ENCODE data around the gene TMEM33. TPM values are rescaled to one million over a fixed set of nuclear protein-coding genes. Genes with fewer than 3 reads are reported as not detected.

The TMEM33 gene
- total RNA-seq, 1 experiment from 2014 or later = 81.4 TPM

- TF ChIP-seq MYBL2 (CRISPR knock-in tag; IDR thresholded peaks at IDR 0.05) (no peak), PRRX2 (CRISPR knock-in tag; IDR thresholded peaks at IDR 0.05) (no peak)
- TF ChIP-seq, protein P1, sequence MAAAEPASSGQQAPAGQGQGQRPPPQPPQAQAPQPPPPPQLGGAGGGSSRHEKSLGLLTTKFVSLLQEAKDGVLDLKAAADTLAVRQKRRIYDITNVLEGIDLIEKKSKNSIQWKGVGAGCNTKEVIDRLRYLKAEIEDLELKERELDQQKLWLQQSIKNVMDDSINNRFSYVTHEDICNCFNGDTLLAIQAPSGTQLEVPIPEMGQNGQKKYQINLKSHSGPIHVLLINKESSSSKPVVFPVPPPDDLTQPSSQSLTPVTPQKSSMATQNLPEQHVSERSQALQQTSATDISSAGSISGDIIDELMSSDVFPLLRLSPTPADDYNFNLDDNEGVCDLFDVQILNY (CRISPR knock-in tag; IDR thresholded peaks at IDR 0.05) = no peak
- TF ChIP-seq, protein P2, sequence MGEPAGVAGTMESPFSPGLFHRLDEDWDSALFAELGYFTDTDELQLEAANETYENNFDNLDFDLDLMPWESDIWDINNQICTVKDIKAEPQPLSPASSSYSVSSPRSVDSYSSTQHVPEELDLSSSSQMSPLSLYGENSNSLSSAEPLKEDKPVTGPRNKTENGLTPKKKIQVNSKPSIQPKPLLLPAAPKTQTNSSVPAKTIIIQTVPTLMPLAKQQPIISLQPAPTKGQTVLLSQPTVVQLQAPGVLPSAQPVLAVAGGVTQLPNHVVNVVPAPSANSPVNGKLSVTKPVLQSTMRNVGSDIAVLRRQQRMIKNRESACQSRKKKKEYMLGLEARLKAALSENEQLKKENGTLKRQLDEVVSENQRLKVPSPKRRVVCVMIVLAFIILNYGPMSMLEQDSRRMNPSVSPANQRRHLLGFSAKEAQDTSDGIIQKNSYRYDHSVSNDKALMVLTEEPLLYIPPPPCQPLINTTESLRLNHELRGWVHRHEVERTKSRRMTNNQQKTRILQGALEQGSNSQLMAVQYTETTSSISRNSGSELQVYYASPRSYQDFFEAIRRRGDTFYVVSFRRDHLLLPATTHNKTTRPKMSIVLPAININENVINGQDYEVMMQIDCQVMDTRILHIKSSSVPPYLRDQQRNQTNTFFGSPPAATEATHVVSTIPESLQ (CRISPR knock-in tag; IDR thresholded peaks at IDR 0.05) = no peak
- TF ChIP-seq, protein P3, sequence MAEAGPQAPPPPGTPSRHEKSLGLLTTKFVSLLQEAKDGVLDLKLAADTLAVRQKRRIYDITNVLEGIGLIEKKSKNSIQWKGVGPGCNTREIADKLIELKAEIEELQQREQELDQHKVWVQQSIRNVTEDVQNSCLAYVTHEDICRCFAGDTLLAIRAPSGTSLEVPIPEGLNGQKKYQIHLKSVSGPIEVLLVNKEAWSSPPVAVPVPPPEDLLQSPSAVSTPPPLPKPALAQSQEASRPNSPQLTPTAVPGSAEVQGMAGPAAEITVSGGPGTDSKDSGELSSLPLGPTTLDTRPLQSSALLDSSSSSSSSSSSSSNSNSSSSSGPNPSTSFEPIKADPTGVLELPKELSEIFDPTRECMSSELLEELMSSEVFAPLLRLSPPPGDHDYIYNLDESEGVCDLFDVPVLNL (CRISPR knock-in tag; IDR thresholded peaks at IDR 0.05; ENCODE audit: borderline replicate concordance, low read depth) = no peak
Observed at GRCh38 chr4:41927796-41928499, 7.3 kb upstream of the TMEM33 start (continued).

GRCh38 chr4:41930139-41930831 lies 4.9 kb upstream of the TMEM33 start:
- no peak for DNase-seq (ENCODE audit: low spot score)
- Mint-ChIP-seq H3K27me3 (ENCODE audit: low read depth) (peaks cover 40% of the 10 kb centered on the region), H3K9me3 (peaks cover 5% of the 10 kb centered on the region), H3K4me3 (no peak overlapping the region), H3K36me3 (0 out of 2 replicates have a peak, but pooled peaks cover under 1% of the 10 kb centered on the region), H3K4me1 (peaks cover 11% of the 10 kb centered on the region), H3K27ac (no peak overlapping the region)
- POLR2A ChIA-PET = no interaction called here
- CTCF ChIA-PET = no interaction called here
- ATAC-seq = no peak
- no peak for TF ChIP-seq CTCF (IDR thresholded peaks at IDR 0.05)
- no peak for TF ChIP-seq ZNF232 (CRISPR knock-in tag; IDR thresholded peaks at IDR 0.05)
- no peak for TF ChIP-seq E2F1 (CRISPR knock-in tag; IDR thresholded peaks at IDR 0.05)
- TF ChIP-seq, protein P4, sequence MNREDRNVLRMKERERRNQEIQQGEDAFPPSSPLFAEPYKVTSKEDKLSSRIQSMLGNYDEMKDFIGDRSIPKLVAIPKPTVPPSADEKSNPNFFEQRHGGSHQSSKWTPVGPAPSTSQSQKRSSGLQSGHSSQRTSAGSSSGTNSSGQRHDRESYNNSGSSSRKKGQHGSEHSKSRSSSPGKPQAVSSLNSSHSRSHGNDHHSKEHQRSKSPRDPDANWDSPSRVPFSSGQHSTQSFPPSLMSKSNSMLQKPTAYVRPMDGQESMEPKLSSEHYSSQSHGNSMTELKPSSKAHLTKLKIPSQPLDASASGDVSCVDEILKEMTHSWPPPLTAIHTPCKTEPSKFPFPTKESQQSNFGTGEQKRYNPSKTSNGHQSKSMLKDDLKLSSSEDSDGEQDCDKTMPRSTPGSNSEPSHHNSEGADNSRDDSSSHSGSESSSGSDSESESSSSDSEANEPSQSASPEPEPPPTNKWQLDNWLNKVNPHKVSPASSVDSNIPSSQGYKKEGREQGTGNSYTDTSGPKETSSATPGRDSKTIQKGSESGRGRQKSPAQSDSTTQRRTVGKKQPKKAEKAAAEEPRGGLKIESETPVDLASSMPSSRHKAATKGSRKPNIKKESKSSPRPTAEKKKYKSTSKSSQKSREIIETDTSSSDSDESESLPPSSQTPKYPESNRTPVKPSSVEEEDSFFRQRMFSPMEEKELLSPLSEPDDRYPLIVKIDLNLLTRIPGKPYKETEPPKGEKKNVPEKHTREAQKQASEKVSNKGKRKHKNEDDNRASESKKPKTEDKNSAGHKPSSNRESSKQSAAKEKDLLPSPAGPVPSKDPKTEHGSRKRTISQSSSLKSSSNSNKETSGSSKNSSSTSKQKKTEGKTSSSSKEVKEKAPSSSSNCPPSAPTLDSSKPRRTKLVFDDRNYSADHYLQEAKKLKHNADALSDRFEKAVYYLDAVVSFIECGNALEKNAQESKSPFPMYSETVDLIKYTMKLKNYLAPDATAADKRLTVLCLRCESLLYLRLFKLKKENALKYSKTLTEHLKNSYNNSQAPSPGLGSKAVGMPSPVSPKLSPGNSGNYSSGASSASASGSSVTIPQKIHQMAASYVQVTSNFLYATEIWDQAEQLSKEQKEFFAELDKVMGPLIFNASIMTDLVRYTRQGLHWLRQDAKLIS (CRISPR knock-in tag; IDR thresholded peaks at IDR 0.05; ENCODE audit: borderline replicate concordance) = no peak
- TF ChIP-seq, protein P2 (CRISPR knock-in tag; IDR thresholded peaks at IDR 0.05) = no peak
- no peak for TF ChIP-seq ZNF423 (CRISPR knock-in tag; IDR thresholded peaks at IDR 0.05)
- no peak for TF ChIP-seq AR (CRISPR knock-in tag; IDR thresholded peaks at IDR 0.05)
- TF ChIP-seq ELF4 (CRISPR knock-in tag; IDR thresholded peaks at IDR 0.05; ENCODE audit: low read depth) = no peak
- TF ChIP-seq GRHL2 (CRISPR knock-in tag; IDR thresholded peaks at IDR 0.05; ENCODE audit: insufficient replicate concordance, severe bottlenecking) = no peak
- TF ChIP-seq ZMAT4 (CRISPR knock-in tag; IDR thresholded peaks at IDR 0.05) = no peak
- TF ChIP-seq NR3C1 (CRISPR knock-in tag; conservative IDR thresholded peaks at IDR 0.05; ENCODE audit: low read depth) = no peak
- no peak for TF ChIP-seq IRF2 (CRISPR knock-in tag; IDR thresholded peaks at IDR 0.05; ENCODE audit: borderline replicate concordance, low read depth)
- no peak for TF ChIP-seq TCF7 (CRISPR knock-in tag; IDR thresholded peaks at IDR 0.05; ENCODE audit: low read depth)

All from WTC11 (cell line).